Prostate gland (tissue), 2 donors: ENCODE results near the gene NEDD4L. TPM values are rescaled to one million over a fixed set of nuclear protein-coding genes. Genes with fewer than 3 reads are reported as not detected.

Source experiments
- DNase-seq: peaks from one replicate; pipeline ENCODE4 v3.0.0-alpha.2; 2019; ENCODE audit warnings: low spot score
- H3K27ac ChIP-seq, 2 donors: fragments of 200-600 bp; sonication (generic); 2 replicates each; pipeline ENCODE4 v1.5.1; 2017 to 2019
- H3K27me3 ChIP-seq: fragments of 200-600 bp; sonication (generic); replicated peaks from 2 replicates; pipeline ENCODE4 v1.5.1; 2019; ENCODE audit not compliant: insufficient read depth
- H3K36me3 ChIP-seq, 2 donors: fragments of 200-600 bp; sonication (generic); 1 replicate in 1 of 2; 2 replicates in 1 of 2; pipeline versions ENCODE4 v1.5.1 to v1.8.1; 2017 to 2019
- H3K4me1 ChIP-seq: fragments of 200-600 bp; sonication (generic); replicated peaks from 2 replicates; pipeline ENCODE4 v1.5.1; 2019
- H3K4me3 ChIP-seq, 2 donors: fragments of 200-600 bp; sonication (generic); 2 replicates each; pipeline ENCODE4 v1.5.1; 2017 to 2019
- H3K9me3 ChIP-seq: fragments of 200-600 bp; sonication (generic); 2 replicates; pipeline ENCODE4 v1.5.1; 2017
- CTCF ChIP-seq, 4 experiments: fragments of 200-600 bp in 2 of 4; fragments of 450-650 bp in 2 of 4; sonication (generic) in 2 of 4; IDR thresholded peaks; 1 replicate in 3 of 4; 2 replicates in 1 of 4; pipeline ENCODE4 v1.5.1; 2016 to 2019; ENCODE audit warnings: antibody characterized with exemption in 4 of 4, mild to moderate bottlenecking in 2 of 4, moderate library complexity in 2 of 4
- POLR2A ChIP-seq: fragments of 450-650 bp; IDR thresholded peaks from one replicate; pipeline ENCODE4 v1.6.1; 2016; ENCODE audit warnings: antibody characterized with exemption, mild to moderate bottlenecking
- POLR2AphosphoS5 ChIP-seq: sonication (generic); formaldehyde crosslinking; IDR thresholded peaks from one replicate; pipeline ENCODE4 v1.6.1; 2017; ENCODE audit warnings: antibody characterized with exemption
- WGBS: methylation state at CpG from one replicate; pipeline ENCODE4 v1.1.5; 2018; 5-methylcytosine and 5-hydroxymethylcytosine counted together
- intact Hi-C: fragments of 100-400 bp; cut with DNase I; formaldehyde crosslinking; loops from one replicate; pipeline ENCODE4 v1.14.2; 2022
- total RNA-seq, 2 donors: library from RNA; depleted of rRNA; stranded (reverse); fragments of >200 nt; gene quantifications; one replicate each; pipeline ENCODE4 v1.1.0, GENCODE V29; 2016

The NEDD4L gene
- total RNA-seq, 2 donors from 2014 or later, result 280 to 420 TPM

- H3K36me3 ChIP-seq, result no peaks in the 10 kb centered on the region
- 89% methylated on average over 5 of the region's 5 CpGs for WGBS
- TF ChIP-seq POLR2A, result no peak
- no peak for TF ChIP-seq CTCF (IDR thresholded peaks at IDR 0.05)
- no peak for TF ChIP-seq POLR2AphosphoS5
- no peaks in the 10 kb centered on the region for H3K9me3 ChIP-seq
- H3K4me1 ChIP-seq, result peaks cover 16% of the 10 kb centered on the region
- no peak overlapping the region for H3K4me3 ChIP-seq
- no peak overlapping the region for H3K27ac ChIP-seq
- H3K27me3 ChIP-seq, result no peaks in the 10 kb centered on the region
- no peak for DNase-seq
- intact Hi-C loops, result no loop called here
Observed at GRCh38 chr18:58229162-58229561, 185.1 kb downstream of the NEDD4L start.

GRCh38 chr18:58230438-58231179 lies 186.6 kb downstream of the NEDD4L start:
- Histone ChIP-seq H3K9me3 (no peaks in the 10 kb centered on the region), H3K36me3 (no peaks in the 10 kb centered on the region), H3K4me1 (peaks cover 19% of the 10 kb centered on the region), H3K27ac (peak overlapping the region; percentile 68 to 79), H3K27me3 (no peaks in the 10 kb centered on the region), H3K4me3 (no peak overlapping the region)
- DNase-seq, result peak; percentile 55
- TF ChIP-seq POLR2A (no peak), CTCF (IDR thresholded peaks at IDR 0.05) (no peak), POLR2AphosphoS5 (peak; percentile 70)
- intact Hi-C loops, result no loop called here
- 53% methylated on average over 8 of the region's 8 CpGs for WGBS

GRCh38 chr18:58231930-58232329 lies 187.9 kb downstream of the NEDD4L start:
- H3K27ac ChIP-seq, result peak overlapping the region; percentile 68 to 79
- WGBS, result 27% methylated on average over 2 of the region's 2 CpGs
- intact Hi-C loops, result no loop called here
- H3K27me3 ChIP-seq, result no peaks in the 10 kb centered on the region
- no peaks in the 10 kb centered on the region for H3K9me3 ChIP-seq
- DNase-seq, result no peak
- TF ChIP-seq CTCF (IDR thresholded peaks at IDR 0.05), result peak in 3 of 4 experiments; percentile 21 to 51 (median 47)
- peak; percentile 47 for TF ChIP-seq POLR2AphosphoS5
- no peak for TF ChIP-seq POLR2A
- H3K4me1 ChIP-seq, result peaks cover 19% of the 10 kb centered on the region
- H3K4me3 ChIP-seq, result no peak overlapping the region
- no peaks in the 10 kb centered on the region for H3K36me3 ChIP-seq

- Histone ChIP-seq H3K9me3 (no peaks in the 10 kb centered on the region), H3K27ac (peak overlapping the region; percentile 73 to 79), H3K4me3 (no peak overlapping the region), H3K36me3 (no peaks in the 10 kb centered on the region), H3K27me3 (no peaks in the 10 kb centered on the region), H3K4me1 (peaks cover 19% of the 10 kb centered on the region)
- intact Hi-C loops, result no loop called here
- TF ChIP-seq POLR2A, result no peak
- TF ChIP-seq CTCF (IDR thresholded peaks at IDR 0.05), result no peak
- TF ChIP-seq POLR2AphosphoS5, result no peak
- 64% methylated on average over 5 of the region's 5 CpGs for WGBS
- DNase-seq, result no peak
Observed at GRCh38 chr18:58232668-58233067, 188.6 kb downstream of the NEDD4L start.

- Histone ChIP-seq H3K27me3 (no peaks in the 10 kb centered on the region), H3K4me3 (no peak overlapping the region), H3K9me3 (no peaks in the 10 kb centered on the region), H3K36me3 (no peaks in the 10 kb centered on the region), H3K4me1 (peaks cover 15% of the 10 kb centered on the region), H3K27ac (peak overlapping the region; percentile 73 to 79)
- 91% methylated on average over 2 of the region's 2 CpGs for WGBS
- intact Hi-C loops, result no loop called here
- DNase-seq, result no peak
- TF ChIP-seq POLR2A (no peak), CTCF (IDR thresholded peaks at IDR 0.05) (no peak), POLR2AphosphoS5 (no peak)
Observed at GRCh38 chr18:58234359-58234741, 190.3 kb downstream of the NEDD4L start.
